Spleen (tissue), 7 donors: Measurements from ENCODE around the gene FLAD1.

Source experiments
- CTCF ChIP-seq, 11 experiments: fragments of 200-600 bp in 7 of 11; fragments of 450-650 bp in 4 of 11; sonication (generic) in 4 of 11; IDR thresholded peaks in 8 of 11; conservative IDR thresholded peaks in 3 of 11; 1 replicate in 7 of 11; 2 replicates in 4 of 11; pipeline versions ENCODE4 v1.4.0 to v1.8.0; 2016 to 2021; ENCODE audit warnings: antibody characterized with exemption in 11 of 11, inconsistent platforms in 4 of 11, mild to moderate bottlenecking in 1 of 11
- POLR2A ChIP-seq, 3 donors: fragments of 450-650 bp; IDR thresholded peaks; one replicate each; pipeline ENCODE4 v1.5.1; 2017; ENCODE audit warnings: antibody characterized with exemption in 3 of 3, mild to moderate bottlenecking in 1 of 3
- donor health status: DM: no; HTN: no; CAD: no; lungs with moderate emphysema.
- donor health status: DM: no; HTN: no; CAD: no.
- donor health status: DM: no; HTN: no; CAD: no.

GRCh38 chr1:155009221-155009711, 26.1 kb downstream of the FLAD1 start:
- no peak for TF ChIP-seq CTCF (IDR thresholded peaks at IDR 0.05 in 8 of 11, conservative IDR thresholded peaks at IDR 0.05 in 3 of 11)
- TF ChIP-seq POLR2A (IDR thresholded peaks at IDR 0.05) = no peak
